GM19240 (cell line): Measurements from ENCODE around the gene MAMDC4.

ENCODE experiments used
- DNase-seq: peaks from one replicate; pipeline ENCODE4 v3.0.0; 2011; ENCODE audit warnings: low spot score; ENCODE audit not compliant: insufficient read length

The MAMDC4 gene

GRCh38 chr9:136849038-136849959 lies 2.8 kb upstream of the MAMDC4 start, which contains the start of gene PHPT1:
Gene PHPT1 (plus strand): TSS chr9:136849409. CDS start chr9:136849431, 22 bp downstream.
- peak; percentile 100 for DNase-seq

GRCh38 chr9:136849960-136850865 lies 1.9 kb upstream of the MAMDC4 start:
- no peak for DNase-seq

GRCh38 chr9:136850866-136851775 lies 1.0 kb upstream of the MAMDC4 start:
- no peak for DNase-seq

- DNase-seq = no peak
These were observed 784 bp downstream of the MAMDC4 start for GRCh38 chr9:136852664-136853595.

GRCh38 chr9:136853596-136854112 lies 1.5 kb downstream of the MAMDC4 start:
- DNase-seq = no peak

- DNase-seq = no peak
These were observed 2.1 kb downstream of the MAMDC4 start for GRCh38 chr9:136854113-136854841.

- no peak for DNase-seq
These were observed 2.8 kb downstream of the MAMDC4 start for GRCh38 chr9:136854842-136855460.

- no peak for DNase-seq
These were observed 3.4 kb downstream of the MAMDC4 start for GRCh38 chr9:136855461-136856078.

GRCh38 chr9:136856079-136856476 lies 3.9 kb downstream of the MAMDC4 start:
- no peak for DNase-seq

- no peak for DNase-seq
These were observed 4.5 kb downstream of the MAMDC4 start for GRCh38 chr9:136856541-136857141.

GRCh38 chr9:136857166-136857565 lies 5.0 kb downstream of the MAMDC4 start:
- no peak for DNase-seq

- no peak for DNase-seq
These were observed 5.7 kb downstream of the MAMDC4 start for GRCh38 chr9:136857581-136858412.

GRCh38 chr9:136858452-136858843 lies 6.3 kb downstream of the MAMDC4 start:
- no peak for DNase-seq

GRCh38 chr9:136858844-136859757 lies 7.0 kb downstream of the MAMDC4 start:
- DNase-seq = no peak

- no peak for DNase-seq
These were observed 8.4 kb downstream of the MAMDC4 start for GRCh38 chr9:136860529-136860928.
